Inflammatory macrophage treated with lipopolysaccharide for 4 hours (primary cell): ENCODE data around the gene CBLB.
A peak's percentile ranks its signal among the peaks of the same experiment; 100 is the strongest.
"Not testable (repeated sequence)": the region's sequence is repeated elsewhere in the genome, so short reads cannot be mapped to it uniquely, and the experiment has no call there.

ENCODE experiments used
- DNase-seq: peaks from one replicate; pipeline ENCODE4 v3.0.0-alpha.2; 2020

The CBLB gene

DNA sequence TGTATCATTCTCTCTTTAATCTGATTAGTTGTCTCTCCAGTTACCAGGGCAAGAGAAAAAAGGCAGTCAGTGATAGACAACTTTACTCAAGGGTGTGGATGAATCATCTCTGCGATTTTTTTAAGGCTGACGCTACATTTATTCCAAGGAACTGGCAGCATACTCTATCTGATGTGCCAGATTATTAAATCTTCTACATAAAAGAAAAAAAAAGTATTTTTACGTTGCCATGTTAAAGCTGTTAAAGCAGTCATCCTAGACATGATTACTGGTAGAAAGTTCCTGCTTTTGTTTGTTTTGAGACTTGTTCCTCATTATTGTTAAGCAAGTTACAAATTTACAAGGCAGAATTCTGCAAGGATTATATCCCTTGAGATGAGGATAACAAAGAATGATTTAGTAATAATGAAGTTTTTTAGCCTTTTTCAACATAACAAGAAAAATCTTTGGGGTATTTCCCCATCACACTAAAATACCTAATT is 121.7 kb downstream of the CBLB start:
- DNase-seq, result peak; percentile 87

DNA sequence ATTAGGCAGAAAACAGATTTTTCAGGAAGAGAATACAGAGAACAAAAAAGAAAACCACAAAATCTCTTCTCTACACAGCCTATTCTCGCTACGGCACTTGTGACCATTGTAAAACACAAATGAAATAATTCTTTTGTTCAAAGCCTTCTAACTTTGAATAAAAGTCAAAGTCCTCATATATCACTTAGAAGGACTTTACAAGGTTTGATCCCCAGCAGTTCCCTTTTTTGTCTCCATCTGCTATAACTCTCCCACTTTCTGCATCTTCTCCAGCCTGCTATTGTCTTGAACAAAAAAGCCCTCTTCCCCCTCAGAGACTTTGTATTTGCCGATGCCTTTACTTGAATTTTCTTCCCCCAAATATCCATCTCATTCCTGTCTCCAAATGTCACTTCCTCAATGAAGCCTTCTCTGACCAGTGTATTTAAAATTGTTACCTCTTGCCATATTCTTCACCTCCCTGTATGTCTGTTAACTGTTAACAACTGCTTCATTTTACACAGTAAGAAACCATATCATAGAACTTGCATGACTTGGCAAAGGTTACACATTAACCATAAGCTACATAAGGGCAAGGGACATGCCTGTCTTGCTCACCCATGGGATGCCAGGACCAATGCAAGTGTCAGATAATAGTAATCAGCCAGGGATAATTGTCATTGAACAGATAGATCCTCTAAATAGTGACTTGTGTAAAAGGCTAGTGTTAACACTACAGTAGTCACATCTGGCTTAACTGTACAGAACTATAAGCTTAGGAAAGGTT is 122.4 kb downstream of the CBLB start:
- no peak for DNase-seq

DNA sequence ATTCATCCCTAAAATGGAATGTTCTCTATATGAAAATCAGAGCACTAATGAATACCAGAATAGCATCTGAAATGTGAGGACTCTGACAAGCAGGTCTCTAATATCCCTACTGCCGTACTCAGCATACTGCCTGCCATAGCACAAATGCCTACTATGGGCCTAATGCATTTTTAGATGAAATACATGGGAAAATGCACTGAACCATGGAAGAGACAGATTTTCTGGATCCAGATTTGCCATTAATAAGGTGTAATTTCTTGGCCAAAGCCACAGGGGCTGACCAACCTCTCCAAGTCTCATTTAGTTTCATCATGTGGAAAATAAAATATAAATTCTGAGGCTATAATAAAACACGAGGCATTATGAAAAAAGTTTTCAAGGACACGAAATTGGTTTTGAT is 123.8 kb downstream of the CBLB start:
- DNase-seq, result no peak

DNA sequence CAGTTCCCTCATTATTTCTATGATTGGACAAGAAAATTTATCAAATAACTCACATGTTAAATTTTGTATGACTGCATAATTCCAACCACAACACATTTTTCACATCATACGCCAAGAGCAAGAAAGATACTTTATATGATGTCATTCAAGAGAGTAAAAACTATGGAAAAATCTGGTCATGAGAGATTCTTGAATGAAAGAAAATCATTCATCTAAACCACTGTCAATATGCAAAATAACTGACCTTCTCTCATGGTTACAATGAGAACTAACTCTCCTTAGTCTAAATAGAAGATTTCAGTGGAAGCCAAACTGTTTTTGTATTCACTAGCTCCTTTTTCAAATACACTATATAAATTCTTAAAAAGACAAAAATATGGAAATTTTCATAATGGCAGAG is 124.6 kb downstream of the CBLB start:
- DNase-seq, result no peak

DNA sequence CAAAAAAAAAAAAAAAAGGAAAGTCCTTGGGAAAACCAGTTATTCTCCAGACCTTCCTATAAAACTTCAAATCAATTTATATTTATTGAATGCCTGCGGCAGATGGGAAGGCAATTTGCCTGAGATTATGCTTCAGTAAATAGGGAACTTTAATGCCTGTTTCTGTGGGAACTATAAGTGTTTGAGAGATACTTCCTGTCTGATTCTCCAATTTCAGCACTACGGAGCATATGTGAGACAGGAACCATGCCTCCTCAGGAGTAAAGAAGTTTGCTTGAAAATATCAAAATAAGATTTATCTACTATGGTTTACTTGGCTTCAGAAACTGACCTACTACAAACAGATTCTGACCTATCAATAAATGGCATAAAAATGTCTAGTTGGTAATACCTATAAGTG is 135.5 kb downstream of the CBLB start:
- DNase-seq, result no peak

DNA sequence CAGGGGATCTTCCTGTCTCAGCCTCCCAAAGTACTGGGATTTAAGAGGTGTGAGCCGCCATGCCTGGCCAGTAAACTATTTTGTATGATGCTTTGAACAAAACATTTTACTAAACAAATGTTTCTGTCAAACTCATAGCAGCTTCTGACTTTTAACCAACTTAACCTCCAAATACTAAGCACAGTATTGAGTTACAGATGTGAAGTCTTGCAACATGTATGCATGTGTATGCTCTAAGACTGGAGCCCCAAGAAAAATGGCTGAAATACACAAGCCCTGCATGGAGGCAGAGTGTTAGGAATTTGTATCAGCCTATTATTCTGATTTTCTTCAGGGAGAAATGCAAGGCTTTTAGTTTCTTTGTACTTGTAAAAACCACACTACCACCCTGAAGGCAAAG is 137.1 kb downstream of the CBLB start:
- DNase-seq, result no peak

DNA sequence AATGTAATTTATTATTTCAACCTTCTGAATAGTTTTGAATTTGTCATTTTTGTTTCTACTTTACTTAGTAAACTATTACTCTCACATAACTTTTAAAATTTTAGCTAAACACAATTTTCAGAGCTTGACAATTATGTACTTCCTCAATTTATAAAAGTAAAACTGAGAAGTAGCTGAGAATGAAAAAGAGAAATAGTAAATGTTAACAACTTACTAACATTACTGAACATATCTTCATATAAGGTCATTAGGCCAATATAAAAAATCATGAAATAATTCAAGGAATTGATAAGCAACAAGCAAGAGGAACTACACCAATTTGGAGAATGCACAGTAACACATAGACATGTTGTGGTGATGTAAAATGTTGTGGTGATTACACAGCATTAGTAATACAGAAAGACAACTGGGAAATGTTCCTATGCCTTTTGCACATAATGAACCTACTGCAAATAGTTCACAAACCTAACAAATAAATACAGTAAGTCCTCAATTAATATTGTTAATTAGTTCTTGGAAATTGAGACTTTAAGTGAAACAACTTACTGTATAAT is 137.9 kb downstream of the CBLB start:
- DNase-seq, result peak; percentile 64

DNA sequence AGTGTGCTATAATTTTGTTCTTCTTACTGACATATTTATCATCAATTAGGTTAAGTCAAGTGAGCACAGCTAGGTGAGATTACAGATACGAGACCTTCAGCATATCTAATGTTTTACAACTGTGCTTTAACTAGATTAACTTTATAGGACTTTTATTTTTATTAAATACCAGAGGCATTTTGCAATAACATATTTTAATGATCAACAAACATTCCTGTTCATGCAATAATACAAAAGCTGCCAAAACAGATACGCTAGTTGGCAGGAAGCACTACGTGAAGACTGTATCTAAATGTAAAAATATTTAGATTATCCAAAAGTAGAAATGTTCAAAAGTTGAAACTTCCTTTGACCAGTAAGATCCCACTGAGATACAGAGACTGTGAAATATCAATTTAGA is 139.1 kb downstream of the CBLB start:
- DNase-seq, result no peak

DNA sequence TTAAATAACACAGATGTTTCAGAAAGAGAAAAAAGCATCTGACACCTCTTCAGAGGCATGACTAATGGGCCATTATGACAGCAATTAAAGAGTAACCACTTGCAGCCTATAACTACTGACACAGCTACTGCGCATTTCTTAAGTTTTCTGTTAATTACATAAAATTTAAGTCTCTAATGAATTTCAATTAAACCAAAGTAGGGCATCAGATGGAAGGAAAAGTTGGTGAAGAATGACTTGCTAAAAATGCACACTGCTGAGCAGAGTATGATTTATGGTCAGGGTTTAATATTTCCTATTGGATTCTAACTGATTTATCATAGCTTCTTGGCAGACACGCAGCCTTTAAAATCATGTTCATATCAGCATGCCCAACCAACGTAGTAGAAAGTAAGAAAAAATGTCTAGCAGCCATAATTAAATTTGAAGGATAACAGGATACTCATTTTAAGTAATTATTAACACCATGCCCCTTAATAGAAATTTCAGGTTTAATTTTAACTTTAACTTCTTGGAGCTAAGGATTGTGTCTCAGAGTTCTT is 140.0 kb downstream of the CBLB start:
- no peak for DNase-seq

DNA sequence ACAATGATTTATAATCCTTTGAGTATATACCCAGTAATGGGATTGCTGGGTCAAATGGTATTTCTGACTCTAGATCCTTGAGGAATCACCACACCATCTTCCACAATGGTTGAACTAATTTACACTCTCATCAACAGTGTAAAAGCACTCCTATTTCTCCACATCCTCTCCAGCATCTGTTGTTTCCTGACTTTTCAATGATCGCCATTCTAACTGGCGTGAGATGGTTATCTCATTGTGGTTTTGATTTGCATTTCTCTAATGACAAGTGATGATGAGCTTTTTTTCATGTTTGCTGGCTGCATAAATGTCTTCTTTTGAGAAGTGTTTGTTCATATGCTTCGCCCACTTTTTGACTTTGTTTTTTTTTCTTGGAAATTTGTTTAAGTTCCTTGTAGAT is 141.8 kb downstream of the CBLB start:
- DNase-seq, result not testable (repeated sequence)

DNA sequence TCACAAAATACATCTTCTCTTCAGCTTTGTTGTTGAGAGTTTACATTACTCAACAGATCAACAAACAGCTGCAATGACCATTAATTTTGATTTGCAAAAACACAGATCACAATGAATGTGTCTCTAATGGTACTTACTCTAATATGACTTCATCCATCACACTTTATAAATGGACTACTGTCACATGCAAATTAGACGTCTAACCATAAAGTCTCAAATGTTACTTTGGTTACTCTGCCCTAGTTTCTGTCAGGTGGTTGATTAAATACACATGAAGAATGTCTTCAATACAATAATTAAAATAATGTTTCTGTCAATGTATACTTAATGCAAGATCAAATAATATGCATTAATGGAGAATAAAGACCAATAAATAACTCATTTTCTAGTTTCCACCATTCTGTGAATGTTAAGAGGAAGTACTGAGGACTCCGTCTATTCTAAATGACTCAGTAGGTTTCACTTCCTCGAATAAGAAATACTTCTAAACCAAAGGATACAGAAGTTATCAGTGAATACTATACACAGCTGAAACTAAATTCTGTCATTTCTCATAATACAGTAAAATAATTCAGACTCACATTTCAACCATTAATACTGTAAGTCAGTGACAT is 145.8 kb downstream of the CBLB start:
- DNase-seq, result peak; percentile 90

DNA sequence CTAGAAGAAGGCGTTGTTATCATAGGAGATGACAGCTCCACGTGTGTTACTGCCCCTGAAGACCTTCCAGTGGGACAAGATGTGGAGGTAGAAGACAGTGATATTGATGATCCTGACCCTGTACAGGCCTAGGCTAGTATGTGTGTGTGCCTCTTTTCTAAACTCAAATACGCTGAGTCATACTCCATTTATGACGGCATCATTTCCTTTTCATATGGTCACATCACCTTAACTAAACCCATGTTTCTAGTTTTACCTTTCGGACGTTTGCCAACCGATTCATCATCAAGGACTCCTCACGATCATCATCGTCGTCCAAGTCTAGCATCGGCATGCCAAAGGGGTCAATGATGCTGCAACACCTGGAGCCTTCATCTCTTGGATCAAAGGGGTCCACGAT is 149.0 kb downstream of the CBLB start:
- DNase-seq, result no peak

DNA sequence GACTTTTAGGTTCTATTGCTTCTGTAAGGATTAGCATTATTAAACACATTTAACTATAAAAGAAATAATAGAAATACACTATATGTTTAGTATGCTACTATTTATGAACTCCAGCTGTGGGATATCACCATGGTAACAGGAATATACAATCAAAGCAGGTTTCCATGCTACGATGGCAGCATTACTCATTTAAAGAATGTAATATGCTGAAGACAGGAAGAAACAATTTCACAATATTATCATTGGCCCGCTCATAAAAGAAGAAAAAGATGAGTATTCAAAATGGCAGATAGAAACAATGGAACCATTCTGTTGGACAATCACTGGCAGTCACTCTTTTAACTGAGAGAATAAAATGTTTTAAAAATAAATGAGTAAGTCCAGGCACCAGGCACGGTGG is 153.4 kb downstream of the CBLB start:
- peak; percentile 44 for DNase-seq

DNA sequence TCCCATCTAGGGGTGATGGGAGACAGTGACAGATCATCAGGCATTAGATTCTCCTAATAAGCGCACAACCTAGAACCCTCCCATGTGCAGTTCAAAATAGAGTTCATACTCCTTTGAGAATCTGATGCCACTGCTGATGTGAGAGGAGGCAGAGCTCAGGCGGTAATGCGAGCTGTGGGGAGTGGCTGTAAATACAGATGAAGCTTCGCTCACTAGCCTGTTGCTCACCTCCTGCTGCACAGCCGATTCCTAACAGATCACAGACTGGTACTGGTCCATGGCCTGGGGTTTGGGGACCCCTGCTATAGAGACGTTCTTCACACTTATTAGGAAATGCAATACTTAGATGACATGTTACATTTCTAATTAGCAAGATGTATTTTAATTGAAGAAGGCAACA is 154.4 kb downstream of the CBLB start:
- no peak for DNase-seq

DNA sequence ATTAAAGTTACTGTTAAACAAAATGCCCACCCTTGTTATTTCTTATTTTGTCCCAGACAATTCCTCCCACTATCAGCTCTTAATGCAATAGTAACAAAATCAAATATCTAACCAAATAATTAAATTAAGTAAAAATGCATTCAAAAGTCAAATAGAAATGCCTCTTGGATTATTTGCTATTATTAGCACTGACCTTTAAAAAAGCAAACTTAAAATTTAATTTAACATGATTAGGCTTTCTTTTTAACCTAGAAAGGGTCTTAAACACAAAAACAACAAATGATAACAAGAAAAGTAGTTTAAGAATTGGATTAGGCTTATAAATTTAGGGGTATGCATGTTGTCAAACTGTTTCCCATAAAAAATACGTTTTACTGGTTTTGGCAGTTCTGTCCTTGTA is 159.8 kb downstream of the CBLB start:
- no peak for DNase-seq

DNA sequence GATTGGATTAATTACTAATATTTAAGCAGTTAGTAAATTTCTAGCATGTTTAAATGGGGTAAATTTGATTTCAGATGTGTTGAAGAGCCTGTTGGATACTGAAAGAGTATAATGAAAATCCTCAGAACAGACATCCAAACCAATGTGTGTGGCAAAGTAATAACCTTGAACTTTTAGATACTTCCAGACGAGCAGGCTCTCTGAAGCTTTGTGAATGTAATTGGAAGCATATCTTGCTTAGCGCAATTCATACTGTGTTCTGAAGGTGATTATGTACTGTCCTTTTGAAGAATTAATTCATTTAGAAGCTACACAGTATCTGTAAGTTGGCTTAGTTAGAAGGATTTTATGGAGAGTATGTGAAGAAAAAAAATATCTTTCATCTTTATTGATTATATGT is 161.8 kb downstream of the CBLB start:
- DNase-seq, result no peak

DNA sequence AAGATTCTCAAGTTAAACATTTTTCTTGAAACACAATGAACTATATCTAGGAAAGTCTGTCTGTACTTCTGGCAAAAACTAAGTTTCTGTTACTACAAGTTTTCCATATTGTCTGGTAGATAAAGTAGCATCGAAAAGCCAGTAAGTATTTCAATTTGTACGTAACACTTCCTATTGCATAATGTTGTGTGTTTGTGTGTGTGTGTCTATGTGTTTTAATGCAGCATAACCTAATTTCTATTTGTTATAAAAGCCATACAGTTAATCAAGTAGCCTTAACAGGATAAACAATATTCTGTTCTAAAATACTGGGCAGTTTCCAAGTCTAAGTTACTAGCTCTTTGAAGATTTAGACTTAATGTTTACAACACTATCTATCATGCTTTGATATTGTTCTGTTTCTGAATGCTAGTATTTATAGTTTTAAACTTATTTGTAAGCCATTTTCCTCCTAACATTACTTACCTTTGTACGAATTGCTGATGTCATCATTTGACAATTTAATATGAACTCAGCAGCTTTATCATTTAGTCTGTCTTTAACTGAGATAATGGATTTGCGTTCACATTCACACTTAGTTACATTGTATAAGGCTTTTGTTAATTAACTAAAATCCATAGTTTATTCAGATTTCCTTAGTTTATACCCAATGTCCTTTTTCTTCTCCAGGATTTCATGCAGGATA is 163.9 kb downstream of the CBLB start:
- no peak for DNase-seq

DNA sequence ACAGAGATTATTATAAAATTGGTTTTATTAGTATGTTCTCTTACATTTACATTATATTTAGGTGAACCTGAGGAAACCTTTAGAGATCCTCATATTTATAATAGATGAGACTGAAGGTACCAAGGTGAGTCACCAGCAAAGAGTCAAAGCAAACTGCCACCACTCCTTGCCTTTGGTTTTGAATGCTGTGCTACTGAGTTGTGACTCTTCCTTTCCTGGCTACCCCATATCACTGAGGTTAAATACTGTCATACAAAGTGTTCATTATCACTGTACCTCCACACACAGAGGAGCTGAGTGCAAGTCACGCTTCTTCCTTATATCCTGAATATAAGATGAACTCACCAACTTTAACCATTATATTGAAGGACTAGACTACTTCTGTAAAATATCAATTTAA is 168.2 kb downstream of the CBLB start:
- DNase-seq, result no peak

DNA sequence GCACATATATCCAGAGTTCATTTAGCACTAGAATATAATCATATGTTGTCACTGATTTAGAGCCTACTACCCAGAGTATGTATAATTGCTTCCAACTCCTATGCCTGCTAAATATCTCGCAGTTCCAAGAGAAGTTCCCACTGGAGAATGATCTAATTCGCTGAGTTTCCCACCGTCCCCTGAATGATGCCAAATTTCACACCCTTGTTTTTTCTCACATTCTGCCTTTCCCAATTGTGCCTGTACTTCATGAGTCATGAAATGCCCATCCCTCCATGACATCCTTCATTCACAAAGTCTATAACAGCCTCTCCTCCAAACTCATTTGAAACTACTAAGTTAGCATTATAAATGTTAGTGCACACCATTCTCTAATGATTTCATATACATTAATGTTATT is 177.2 kb downstream of the CBLB start:
- DNase-seq, result no peak

DNA sequence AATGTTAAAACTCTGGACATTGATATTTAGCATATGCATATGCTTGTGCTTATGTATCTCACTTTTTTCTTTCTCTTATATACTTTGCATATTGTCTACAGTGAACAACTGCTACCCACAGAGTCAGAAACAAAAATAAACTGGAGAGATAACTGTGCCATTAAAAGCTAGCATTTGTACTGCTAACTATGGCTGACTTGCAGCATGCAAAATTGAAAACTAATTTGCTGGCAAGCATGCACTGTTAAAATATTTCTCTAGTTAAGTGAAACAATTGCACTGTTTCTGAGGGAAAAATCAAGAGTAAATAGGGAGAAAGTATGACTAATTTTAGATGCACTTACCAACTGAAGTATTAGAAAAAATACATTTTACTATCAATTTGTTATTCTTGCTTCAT is 177.8 kb downstream of the CBLB start:
- no peak for DNase-seq

DNA sequence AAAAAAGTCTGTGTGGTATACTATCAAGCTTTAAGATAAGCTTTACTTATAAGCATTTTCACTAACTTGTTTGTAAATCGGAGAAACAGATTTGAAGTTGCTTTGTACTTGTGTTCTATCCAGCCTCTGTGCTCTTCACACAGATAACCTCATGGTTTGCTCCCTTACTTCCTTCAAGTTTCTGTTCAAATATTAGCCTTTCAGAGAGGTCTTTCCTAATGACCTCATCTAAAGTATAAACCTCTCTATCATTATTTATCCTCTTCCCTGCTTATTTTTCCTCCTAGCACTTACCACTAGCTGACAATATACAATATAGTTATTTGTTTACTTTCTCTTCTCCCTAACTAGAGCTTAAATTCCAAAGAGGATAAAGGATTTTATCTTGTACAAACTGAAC is 180.0 kb downstream of the CBLB start:
- no peak for DNase-seq

DNA sequence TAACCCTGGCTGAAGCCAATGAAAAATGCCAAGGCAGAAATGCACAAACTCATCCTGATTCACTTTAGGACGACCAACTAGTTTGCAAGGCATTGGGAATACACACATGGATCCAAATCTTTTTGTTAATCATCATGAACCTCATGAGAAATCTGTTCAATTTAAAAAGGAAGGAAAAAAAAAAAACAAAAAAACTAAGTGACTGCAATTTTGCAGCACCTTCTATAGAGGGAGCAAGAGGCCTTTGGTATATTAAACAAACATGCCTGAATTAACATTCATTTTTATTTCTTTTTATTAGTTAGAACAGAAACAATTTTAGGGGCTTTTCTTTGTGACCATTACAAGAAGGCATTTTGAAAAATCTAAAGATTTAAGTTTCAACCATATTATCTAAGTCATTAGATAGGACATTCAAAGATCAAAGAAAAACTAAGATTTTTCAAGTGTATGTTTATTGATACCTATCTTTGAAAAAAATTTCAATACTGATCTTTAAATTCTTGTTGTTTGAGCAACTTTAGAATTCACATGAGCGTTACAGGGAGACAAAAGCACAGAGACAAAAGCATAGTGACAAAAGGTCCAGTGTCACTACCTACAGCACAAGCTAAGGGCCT is 182.4 kb downstream of the CBLB start:
- DNase-seq, result peak; percentile 46

DNA sequence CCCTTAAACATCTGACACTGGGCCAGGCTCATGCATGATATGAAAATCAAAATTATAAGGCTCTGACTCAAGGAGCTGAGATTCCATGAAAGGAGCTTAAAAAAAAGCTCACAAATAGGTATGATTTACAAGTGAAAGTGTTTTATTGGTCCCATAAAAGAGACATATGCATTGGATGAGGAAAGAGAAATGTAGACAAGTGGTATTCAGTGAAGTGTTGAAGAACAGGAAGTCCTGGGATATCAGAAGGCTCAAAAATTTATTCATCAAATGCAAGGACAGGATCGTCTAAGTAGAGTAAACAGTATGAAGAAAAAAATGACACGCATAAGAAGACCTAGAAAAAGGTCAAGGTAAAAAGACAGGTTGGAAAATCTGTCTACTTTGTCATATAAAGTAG is 188.9 kb downstream of the CBLB start:
- DNase-seq, result no peak
